ENCODE data around the gene YAP1. TPM values are rescaled to one million over a fixed set of nuclear protein-coding genes. Genes with fewer than 3 reads are reported as not detected.
A peak's percentile ranks its signal among the peaks of the same experiment; 100 is the strongest.

YAP1 gene
- total RNA-seq, 2 donors from 2014 or later: 26.0 to 38.9 TPM

DNA sequence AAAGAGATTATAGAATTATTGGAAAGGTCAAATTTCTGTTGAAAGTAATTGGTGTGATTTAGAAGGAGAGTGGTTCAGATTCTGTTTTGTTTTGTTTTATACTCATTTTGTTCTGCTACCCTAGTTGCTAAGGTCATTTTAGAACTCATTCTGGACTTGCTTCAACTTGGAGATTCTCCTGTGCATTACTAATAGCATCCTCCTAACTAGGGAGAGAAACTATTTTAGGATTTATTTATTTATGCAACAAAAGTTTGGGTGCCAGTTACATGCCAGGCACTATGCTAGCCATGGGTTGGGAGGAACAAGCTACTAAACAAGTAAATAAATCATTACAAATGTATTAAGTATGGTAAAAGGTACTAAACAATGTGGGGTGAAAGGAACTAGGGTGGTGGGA is 84.0 kb downstream of the YAP1 start:
- no peak overlapping the region for H3K4me3 ChIP-seq

GRCh38 chr11:102194990-102195389 is 84.7 kb downstream of the YAP1 start:
- Histone ChIP-seq H3K9me3 (no peaks in the 10 kb centered on the region), H3K36me3 (replicated peaks in 1 of 2; ENCODE audit: insufficient read depth in 1 of 2, low read depth in 2 of 2) (no peaks in the 10 kb centered on the region), H3K27me3 (no peaks in the 10 kb centered on the region), H3K4me3 (no peak overlapping the region), H3K4me1 (peaks cover 5% of the 10 kb centered on the region), H3K27ac (no peak overlapping the region)
- TF ChIP-seq, protein P1, sequence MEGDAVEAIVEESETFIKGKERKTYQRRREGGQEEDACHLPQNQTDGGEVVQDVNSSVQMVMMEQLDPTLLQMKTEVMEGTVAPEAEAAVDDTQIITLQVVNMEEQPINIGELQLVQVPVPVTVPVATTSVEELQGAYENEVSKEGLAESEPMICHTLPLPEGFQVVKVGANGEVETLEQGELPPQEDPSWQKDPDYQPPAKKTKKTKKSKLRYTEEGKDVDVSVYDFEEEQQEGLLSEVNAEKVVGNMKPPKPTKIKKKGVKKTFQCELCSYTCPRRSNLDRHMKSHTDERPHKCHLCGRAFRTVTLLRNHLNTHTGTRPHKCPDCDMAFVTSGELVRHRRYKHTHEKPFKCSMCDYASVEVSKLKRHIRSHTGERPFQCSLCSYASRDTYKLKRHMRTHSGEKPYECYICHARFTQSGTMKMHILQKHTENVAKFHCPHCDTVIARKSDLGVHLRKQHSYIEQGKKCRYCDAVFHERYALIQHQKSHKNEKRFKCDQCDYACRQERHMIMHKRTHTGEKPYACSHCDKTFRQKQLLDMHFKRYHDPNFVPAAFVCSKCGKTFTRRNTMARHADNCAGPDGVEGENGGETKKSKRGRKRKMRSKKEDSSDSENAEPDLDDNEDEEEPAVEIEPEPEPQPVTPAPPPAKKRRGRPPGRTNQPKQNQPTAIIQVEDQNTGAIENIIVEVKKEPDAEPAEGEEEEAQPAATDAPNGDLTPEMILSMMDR (IDR thresholded peaks at IDR 0.05): no peak
- TF ChIP-seq POLR2A (IDR thresholded peaks at IDR 0.05): no peak
- WGBS, 2 donors: 96% methylated on average over 1 of the region's 1 CpG
- ATAC-seq (no peak), DNase-seq (no peak)
- intact Hi-C loops (cut with DNase I): no loop called here

More for the DNA sequence above, 84.0 kb downstream of the YAP1 start:
- DNase-seq (no peak), ATAC-seq (no peak)
- Histone ChIP-seq H3K9me3 (no peaks in the 10 kb centered on the region), H3K36me3 (replicated peaks in 1 of 2; ENCODE audit: insufficient read depth in 1 of 2, low read depth in 2 of 2) (no peaks in the 10 kb centered on the region), H3K27ac (no peak overlapping the region), H3K27me3 (no peaks in the 10 kb centered on the region), H3K4me1 (peaks cover 7% of the 10 kb centered on the region)
- TF ChIP-seq, protein P1 (IDR thresholded peaks at IDR 0.05): no peak
- TF ChIP-seq POLR2A (IDR thresholded peaks at IDR 0.05): no peak
- intact Hi-C loops (cut with DNase I): no loop called here

DNA sequence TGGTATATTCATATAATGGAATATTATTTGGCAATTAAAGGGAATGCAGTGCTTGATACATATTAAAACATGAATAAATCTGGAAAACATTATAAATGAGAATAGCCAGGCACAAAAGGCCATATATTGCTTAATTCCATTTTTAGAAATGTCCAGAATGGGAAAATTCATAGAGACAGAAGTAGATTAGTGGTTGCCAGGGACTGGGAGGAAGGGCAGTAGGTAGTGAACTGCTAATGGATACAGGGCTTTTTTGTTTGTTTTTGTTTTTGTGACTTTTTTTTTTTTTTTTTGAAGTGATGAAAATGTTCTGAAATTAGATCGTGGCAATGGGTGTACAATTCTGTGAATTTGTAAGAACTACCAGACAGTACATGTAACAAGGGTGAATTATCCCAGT is 86.1 kb downstream of the YAP1 start:
- Histone ChIP-seq H3K4me1 (no peaks in the 10 kb centered on the region), H3K4me3 (no peak overlapping the region), H3K27me3 (no peaks in the 10 kb centered on the region), H3K36me3 (replicated peaks in 1 of 2; ENCODE audit: insufficient read depth in 1 of 2, low read depth in 2 of 2) (no peaks in the 10 kb centered on the region), H3K27ac (no peak overlapping the region), H3K9me3 (no peaks in the 10 kb centered on the region)
- ATAC-seq: no peak
- whole genome bisulfite sequencing, 2 donors: 79 to 91% methylated on average over 1 of the region's 1 CpG
- intact Hi-C loops (cut with DNase I): no loop called here
- no peak for DNase-seq
- TF ChIP-seq, protein P1 (IDR thresholded peaks at IDR 0.05): no peak
- no peak for TF ChIP-seq POLR2A (IDR thresholded peaks at IDR 0.05)

DNA sequence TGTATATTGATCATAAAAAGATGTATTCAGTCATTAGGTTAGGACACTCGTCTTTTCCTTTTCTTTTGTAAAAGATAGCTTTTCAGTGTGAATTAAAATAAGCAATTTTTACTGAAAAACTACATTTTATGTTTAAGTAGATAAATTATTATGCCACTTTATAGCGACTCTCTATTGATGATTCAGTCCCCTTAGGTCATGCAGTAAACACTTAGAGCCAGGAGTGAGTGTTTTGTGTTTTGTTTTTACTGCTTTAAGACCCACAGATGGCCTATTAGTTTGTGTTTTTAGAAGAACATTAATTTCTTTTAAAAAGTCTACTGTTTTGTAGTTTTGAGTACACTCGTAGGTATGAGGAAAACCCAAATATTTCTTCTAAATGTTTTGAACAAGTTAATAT is 86.6 kb downstream of the YAP1 start:
- DNase-seq (no peak), ATAC-seq (no peak)
- H3K27ac ChIP-seq: no peak overlapping the region
- TF ChIP-seq, protein P1 (IDR thresholded peaks at IDR 0.05): no peak
- TF ChIP-seq POLR2A (IDR thresholded peaks at IDR 0.05): no peak
- intact Hi-C loops (cut with DNase I): no loop called here
- no peaks in the 10 kb centered on the region for H3K9me3 ChIP-seq
- H3K36me3 ChIP-seq (replicated peaks in 1 of 2; ENCODE audit: insufficient read depth in 1 of 2, low read depth in 2 of 2): no peaks in the 10 kb centered on the region
- 80 to 83% methylated on average over 3 of the region's 3 CpGs for WGBS, 2 donors
- H3K27me3 ChIP-seq: no peaks in the 10 kb centered on the region
- H3K4me1 ChIP-seq: no peaks in the 10 kb centered on the region
- H3K4me3 ChIP-seq: no peak overlapping the region

DNA sequence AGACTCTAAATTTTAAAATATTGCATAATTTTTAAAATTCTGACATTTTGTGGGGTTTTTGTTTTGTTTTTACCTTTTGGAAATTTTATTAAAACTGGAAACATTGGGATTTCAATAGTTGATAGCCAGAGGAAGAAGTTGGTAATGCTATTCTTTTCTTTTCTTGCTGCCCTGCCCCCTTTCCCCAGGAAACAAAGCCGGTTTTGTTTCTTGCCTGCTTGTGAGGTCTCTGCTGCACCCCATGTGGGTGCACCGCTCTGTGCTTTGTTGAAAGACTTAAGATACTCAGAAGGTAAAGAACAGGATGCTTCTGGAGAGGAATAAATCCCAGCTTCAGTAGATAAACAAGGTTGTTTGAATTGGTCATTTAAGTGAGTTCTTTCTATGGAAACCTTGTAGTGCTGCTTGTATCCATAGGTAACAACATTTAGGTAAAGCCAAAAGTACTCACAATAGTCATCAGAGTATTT is 87.5 kb downstream of the YAP1 start:
- no peaks in the 10 kb centered on the region for H3K9me3 ChIP-seq
- TF ChIP-seq, protein P1 (IDR thresholded peaks at IDR 0.05): no peak
- TF ChIP-seq POLR2A (IDR thresholded peaks at IDR 0.05): no peak
- intact Hi-C loops (cut with DNase I): no loop called here
- DNase-seq (no peak), ATAC-seq (no peak)
- WGBS, 2 donors: 65 to 78% methylated on average over 2 of the region's 2 CpGs
- peak overlapping the region in 1 of 4 donors; percentile 22 for H3K27ac ChIP-seq
- no peak overlapping the region for H3K4me3 ChIP-seq
- no peaks in the 10 kb centered on the region for H3K4me1 ChIP-seq
- no peaks in the 10 kb centered on the region for H3K27me3 ChIP-seq
- no peaks in the 10 kb centered on the region for H3K36me3 ChIP-seq (replicated peaks in 1 of 2; ENCODE audit: insufficient read depth in 1 of 2, low read depth in 2 of 2)

Data from body of pancreas (tissue), 4 donors.